CD4-positive, alpha-beta T cell treated with Interleukin-21 for 1 hour (primary cell): ENCODE measurements around the gene POLR1A.
"Not testable (repeated sequence)": the region's sequence is repeated elsewhere in the genome, so short reads cannot be mapped to it uniquely, and the experiment has no call there.

Experiments used
- DNase-seq: peaks from one replicate; pipeline ENCODE4 v3.0.0-alpha.2; 2020

The POLR1A gene

GRCh38 chr2:85995648-85996529, 109.8 kb downstream of the POLR1A start:
- no peak for DNase-seq

DNA sequence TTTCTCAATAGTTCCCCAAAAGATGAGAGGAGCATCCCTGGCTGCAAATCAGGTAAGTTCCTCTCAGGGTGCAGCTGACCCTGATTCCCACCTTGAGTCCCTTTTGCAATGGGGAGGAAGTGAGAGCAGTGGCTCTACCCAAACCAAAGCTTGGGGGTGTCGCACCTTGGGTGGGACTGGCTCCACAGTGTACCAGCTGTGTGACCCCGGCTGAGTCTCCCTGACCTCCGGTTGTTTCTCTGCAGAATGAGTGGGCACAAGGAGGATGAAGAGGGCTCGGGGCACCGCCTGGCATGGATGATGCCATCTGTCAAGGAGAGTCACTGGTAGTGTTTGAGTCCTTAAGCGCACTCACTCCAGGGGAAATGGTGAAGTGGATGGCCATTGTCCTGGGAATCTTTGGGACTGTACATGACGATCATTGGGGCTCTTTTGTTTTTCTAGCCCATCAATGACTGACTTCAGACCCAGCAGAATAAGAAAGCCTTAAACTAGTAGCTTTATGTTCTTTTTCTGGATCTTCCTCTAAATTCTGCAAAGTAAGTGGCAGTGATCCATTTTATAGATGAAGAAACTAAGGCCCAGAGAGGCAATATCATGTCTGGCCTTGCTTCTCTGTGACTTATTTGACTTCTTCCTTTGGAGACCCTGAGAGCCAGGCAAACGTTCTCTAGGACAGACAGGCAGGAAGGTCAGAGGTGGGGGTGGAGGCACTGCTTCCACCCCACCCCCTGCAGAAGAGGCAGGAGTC, 110.6 kb downstream of the POLR1A start:
- DNase-seq = no peak

- no peak for DNase-seq
These were observed 111.3 kb downstream of the POLR1A start for GRCh38 chr2:85994421-85994777.

GRCh38 chr2:85992611-85993010, 113.1 kb downstream of the POLR1A start:
- no peak for DNase-seq

- DNase-seq = not testable (repeated sequence)
These were observed 113.6 kb downstream of the POLR1A start for GRCh38 chr2:85992053-85992452.

GRCh38 chr2:85990084-85990483, 115.6 kb downstream of the POLR1A start:
- no peak for DNase-seq

DNA sequence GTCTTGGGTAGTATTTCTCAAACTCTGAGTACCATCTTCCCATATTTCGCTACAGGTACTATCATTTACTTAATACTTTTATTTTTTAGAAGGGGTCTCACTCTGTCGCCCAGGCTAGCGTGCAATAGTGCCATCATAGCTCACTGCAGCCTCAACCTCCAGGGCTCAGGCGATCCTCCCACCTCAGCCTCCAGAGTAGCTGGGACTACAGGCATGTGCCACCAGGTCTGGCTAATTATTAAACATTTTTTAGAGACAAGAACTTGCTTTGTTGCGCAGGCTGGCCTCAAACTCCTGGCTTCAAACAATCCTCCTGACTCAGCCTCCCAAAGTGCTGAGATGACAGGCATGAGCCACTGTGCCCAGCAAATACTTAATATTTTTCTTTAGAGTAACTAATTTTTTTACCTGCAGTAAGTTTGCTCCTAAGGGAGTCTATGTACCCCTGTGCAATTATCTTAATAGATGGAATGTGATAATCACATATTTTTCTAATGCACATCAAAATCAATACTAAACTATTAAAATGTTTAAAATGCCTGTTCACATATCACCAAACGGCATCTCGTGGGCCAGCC, 116.3 kb downstream of the POLR1A start:
- DNase-seq = no peak

DNA sequence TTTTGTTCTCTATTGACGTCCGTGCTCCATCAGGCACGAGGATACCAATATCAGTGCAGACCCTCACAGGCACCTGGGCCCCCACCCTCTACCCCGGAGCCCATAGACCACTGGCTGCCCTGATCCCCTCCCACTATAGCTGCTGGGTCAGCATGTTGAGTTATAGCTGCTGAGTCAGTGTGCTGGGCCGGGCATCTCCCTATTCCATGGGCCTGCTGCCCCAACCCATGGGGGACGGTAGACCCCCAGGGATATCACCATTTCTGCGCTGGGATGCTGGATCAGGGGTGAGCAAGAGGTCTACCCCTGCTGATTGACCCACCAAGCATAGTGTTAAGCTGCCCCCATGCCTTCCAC, 116.8 kb downstream of the POLR1A start:
- no peak for DNase-seq

- no peak for DNase-seq
These were observed 117.3 kb downstream of the POLR1A start for GRCh38 chr2:85988175-85988913.

- no peak for DNase-seq
These were observed 118.2 kb downstream of the POLR1A start for GRCh38 chr2:85987266-85988174.

GRCh38 chr2:85986121-85986520, 119.6 kb downstream of the POLR1A start:
- DNase-seq = no peak

DNA sequence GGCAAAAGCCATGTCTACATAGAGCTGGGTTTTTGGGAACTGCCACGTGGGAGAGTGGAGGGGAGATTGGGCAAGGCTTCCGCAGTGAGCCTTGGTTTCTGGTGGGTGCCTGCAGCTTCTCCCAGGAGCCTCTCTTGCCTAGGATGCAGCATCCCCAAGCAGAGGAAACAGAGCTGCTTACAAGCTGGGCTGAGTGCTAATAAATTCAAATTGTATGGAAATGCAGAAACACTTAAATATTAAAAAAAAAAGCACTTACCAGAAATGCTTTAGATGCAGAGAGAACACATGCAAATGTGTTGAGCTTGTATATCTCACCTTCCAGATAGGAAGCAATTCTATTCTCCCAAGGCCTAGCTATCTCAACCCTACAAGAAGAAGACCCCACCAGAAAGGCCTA, 120.9 kb downstream of the POLR1A start:
- DNase-seq = no peak

DNA sequence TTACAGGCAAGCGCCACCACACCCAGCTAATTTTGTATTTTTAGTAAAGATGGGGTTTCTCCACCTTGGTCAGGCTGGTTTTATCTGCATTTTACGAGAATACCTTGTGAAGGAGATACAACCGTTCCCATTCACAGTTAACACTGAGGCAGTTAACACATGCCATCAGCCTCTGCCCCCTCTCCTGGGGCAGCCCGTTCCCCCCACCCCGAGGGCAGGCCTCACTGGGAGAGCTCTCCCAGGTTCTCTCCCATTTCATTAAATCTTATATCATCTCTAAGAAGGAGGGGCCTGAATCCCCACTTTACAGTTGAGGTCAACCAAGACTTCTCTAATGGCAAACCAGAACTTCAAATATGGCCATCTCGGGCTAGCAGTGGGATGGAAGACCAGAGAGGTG, 121.9 kb downstream of the POLR1A start:
- no peak for DNase-seq

- no peak for DNase-seq
These were observed 124.0 kb downstream of the POLR1A start for GRCh38 chr2:85981579-85982247.

- no peak for DNase-seq
These were observed 126.6 kb downstream of the POLR1A start for GRCh38 chr2:85978883-85979780.

DNA sequence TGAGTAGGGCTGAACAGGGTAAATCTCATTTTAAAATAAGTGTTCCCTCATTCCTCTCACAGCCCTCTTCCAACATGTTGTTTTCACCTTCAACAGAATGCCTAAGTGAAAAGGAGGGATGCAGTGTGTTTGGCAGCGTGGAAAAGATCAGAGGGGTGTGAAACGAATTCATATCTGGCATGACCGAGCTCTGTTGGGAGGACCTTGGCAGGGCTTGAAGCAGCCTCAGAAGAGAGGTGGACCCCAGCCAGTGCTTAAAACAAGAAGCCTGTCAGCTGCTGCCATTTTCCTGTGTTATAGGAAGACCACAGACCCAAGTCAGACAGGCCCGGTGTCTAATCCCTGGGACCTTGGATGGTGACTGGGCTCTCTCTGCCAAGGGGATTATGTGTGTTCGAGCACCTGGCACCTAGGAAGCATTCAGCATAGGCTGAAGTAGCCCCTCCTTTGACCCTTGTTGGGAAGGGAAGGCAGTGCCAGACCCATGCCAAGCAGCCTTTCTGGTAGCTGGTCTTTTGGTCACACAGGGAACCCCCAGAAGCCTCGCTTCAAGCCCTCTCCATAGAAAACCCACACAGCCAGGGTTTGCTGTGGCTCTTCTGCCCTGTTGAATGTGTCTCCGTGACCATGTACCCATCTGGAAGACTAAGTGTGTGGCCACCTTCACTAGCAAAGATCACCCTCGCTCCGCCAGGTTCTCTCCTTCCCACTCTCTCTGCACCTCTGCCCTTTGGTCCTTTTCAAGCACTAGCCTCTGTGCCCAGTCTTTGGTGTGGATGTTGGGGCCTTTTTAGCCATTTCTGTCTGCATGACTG, 129.4 kb downstream of the POLR1A start:
- DNase-seq = no peak

DNA sequence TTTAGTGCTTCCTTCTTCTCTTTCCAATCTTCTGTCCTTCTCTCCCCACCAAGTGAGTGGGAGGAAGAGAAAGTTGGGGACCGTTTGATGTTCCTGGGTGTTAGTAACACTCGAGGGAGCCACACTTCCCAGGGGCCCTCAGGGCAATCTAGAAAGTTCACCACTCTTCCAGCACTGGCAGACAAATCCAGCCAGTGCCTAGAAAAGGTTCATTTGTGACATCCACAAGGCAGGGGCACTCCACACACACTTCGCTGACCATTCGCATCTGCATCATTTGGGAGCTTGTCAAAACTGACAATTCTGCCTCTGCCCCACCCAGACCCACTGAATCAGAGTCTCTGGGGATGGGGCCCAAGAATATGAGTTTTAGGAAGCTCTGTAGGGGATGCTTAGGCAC, 130.1 kb downstream of the POLR1A start:
- DNase-seq = no peak

- DNase-seq = no peak
These were observed 131.3 kb downstream of the POLR1A start for GRCh38 chr2:85974390-85974789.

DNA sequence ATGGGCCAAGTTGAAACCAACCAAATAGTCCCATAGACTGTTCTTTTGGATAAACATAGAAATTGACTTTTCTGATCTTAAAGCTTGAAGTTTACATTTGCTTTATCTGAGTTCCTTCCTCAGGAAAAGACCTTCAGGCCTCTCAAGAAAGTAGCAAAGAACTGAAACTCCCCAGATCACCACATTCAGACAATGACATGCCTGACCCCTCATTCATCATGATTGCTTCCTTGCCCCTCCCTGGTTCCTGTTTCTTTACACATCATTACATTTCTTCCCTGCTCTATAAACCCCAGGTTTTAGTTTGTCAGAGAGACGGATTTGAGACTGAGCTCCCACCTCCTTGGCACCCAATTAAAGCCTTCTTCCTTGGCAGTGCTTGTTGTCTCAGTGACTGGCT, 133.3 kb downstream of the POLR1A start:
- no peak for DNase-seq

GRCh38 chr2:85971366-85971765, 134.3 kb downstream of the POLR1A start:
- DNase-seq = no peak
